ENCODE data around the gene NLRP9.

The NLRP9 gene

GRCh38 chr19:55673465-55673864 is 64.7 kb downstream of the NLRP9 start:
- DNase-seq (ENCODE audit: low spot score) = no peak

- DNase-seq (ENCODE audit: low spot score) = no peak
Observed at GRCh38 chr19:55672418-55672817, 65.8 kb downstream of the NLRP9 start.

GRCh38 chr19:55671054-55671378 is 67.2 kb downstream of the NLRP9 start:
- DNase-seq (ENCODE audit: low spot score) = no peak

- no peak for DNase-seq (ENCODE audit: low spot score)
Observed at GRCh38 chr19:55670280-55671053, 67.7 kb downstream of the NLRP9 start.

- DNase-seq (ENCODE audit: low spot score) = no peak
Observed at GRCh38 chr19:55669418-55670279, 68.6 kb downstream of the NLRP9 start.

GRCh38 chr19:55668603-55669348 is 69.4 kb downstream of the NLRP9 start:
- DNase-seq (ENCODE audit: low spot score) = no peak

GRCh38 chr19:55667958-55668357 is 70.2 kb downstream of the NLRP9 start:
- DNase-seq (ENCODE audit: low spot score) = no peak

GRCh38 chr19:55667511-55667910 is 70.7 kb downstream of the NLRP9 start:
- no peak for DNase-seq (ENCODE audit: low spot score)

- DNase-seq (ENCODE audit: low spot score) = no peak
Observed at GRCh38 chr19:55667006-55667381, 71.2 kb downstream of the NLRP9 start.

- no peak for DNase-seq (ENCODE audit: low spot score)
Observed at GRCh38 chr19:55666343-55667005, 71.7 kb downstream of the NLRP9 start.

GRCh38 chr19:55663846-55664536 is 74.2 kb downstream of the NLRP9 start:
- DNase-seq (ENCODE audit: low spot score) = no peak

GRCh38 chr19:55661826-55662225 is 76.4 kb downstream of the NLRP9 start:
- DNase-seq (ENCODE audit: low spot score) = no peak

GRCh38 chr19:55660991-55661390 is 77.2 kb downstream of the NLRP9 start:
- DNase-seq (ENCODE audit: low spot score) = no peak

GRCh38 chr19:55660404-55660803 is 77.8 kb downstream of the NLRP9 start:
- DNase-seq (ENCODE audit: low spot score) = no peak

GRCh38 chr19:55659822-55660221 is 78.4 kb downstream of the NLRP9 start:
- DNase-seq (ENCODE audit: low spot score) = no peak

GRCh38 chr19:55658846-55659459 is 79.2 kb downstream of the NLRP9 start:
- no peak for DNase-seq (ENCODE audit: low spot score)

Data from pons (tissue), 1 donor.